Activated CD4-positive, alpha-beta T cell treated with anti-CD3 and anti-CD28 coated beads, Interleukin-2, amount 10 ng/mL, durations not matched to agents 7 days and 5 days (primary cell): ENCODE measurements around the gene GRK6. TPM values are rescaled to one million over a fixed set of nuclear protein-coding genes. Genes with fewer than 3 reads are reported as not detected.

ENCODE experiments used
- CTCF ChIA-PET: fragments of 350-600 bp; sonication (Branson Sonifier 250); formaldehyde crosslinking; loops from one replicate; lab custom pipeline; 2021; ENCODE audit warnings: antibody characterized with exemption; lab: Charles Lee
- POLR2A ChIA-PET: fragments of 350-600 bp; sonication (Branson Sonifier 250); formaldehyde crosslinking; loops from one replicate; lab custom pipeline; 2021; ENCODE audit warnings: antibody characterized with exemption; lab: Charles Lee
- DNase-seq: peaks from one replicate; pipeline ENCODE4 v3.0.0-alpha.2; 2020
- H3K27ac Mint-ChIP-seq: one replicate; pipeline ENCODE4 v1.8.0; 2021; ENCODE audit warnings: mild to moderate bottlenecking, moderate library complexity, mixed read lengths
- H3K27me3 Mint-ChIP-seq: one replicate; pipeline ENCODE4 v1.8.0; 2021; ENCODE audit warnings: mixed read lengths
- H3K36me3 Mint-ChIP-seq: one replicate; pipeline ENCODE4 v1.8.0; 2021; ENCODE audit warnings: low read depth, mixed read lengths
- H3K4me1 Mint-ChIP-seq: one replicate; pipeline ENCODE4 v1.8.0; 2021; ENCODE audit warnings: mixed read lengths
- H3K4me3 Mint-ChIP-seq: one replicate; pipeline ENCODE4 v1.8.0; 2021; ENCODE audit warnings: mild to moderate bottlenecking, moderate library complexity, mixed read lengths
- H3K9me3 Mint-ChIP-seq: one replicate; pipeline ENCODE4 v1.8.0; 2021; ENCODE audit warnings: mixed read lengths
- total RNA-seq, 2 experiments: library from RNA; stranded (reverse); gene quantifications; one replicate each; pipeline ENCODE4 v1.2.3, GENCODE V29; 2021

Gene GRK6
- total RNA-seq, 2 experiments from 2014 or later = 242 to 296 TPM

GRCh38 chr5:177430972-177431316 lies 4.5 kb downstream of the GRK6 start:
- ChIA-PET CTCF (interaction anchor here (1.0 to 53.2 kb wide), 5 partner anchors 25 to 79 kb away, joined by 3 to 1643 read pairs (median 25); partner anchors contain the start of genes DBN1, F12, PFN3 and PRR7), POLR2A (interaction anchor here (1.5 kb wide), 1 partner anchor 10 kb away, joined by 4 read pairs; no protein-coding TSS in a partner anchor)
- Mint-ChIP-seq H3K9me3 (no peaks in the 10 kb centered on the region), H3K4me3 (peak overlapping the region; percentile 96), H3K27ac (peak overlapping the region; percentile 92), H3K4me1 (peaks cover 64% of the 10 kb centered on the region), H3K27me3 (no peaks in the 10 kb centered on the region), H3K36me3 (peaks cover 80% of the 10 kb centered on the region)
- no peak for DNase-seq

- H3K27me3 Mint-ChIP-seq = no peaks in the 10 kb centered on the region
- peaks cover 67% of the 10 kb centered on the region for H3K4me1 Mint-ChIP-seq
- H3K4me3 Mint-ChIP-seq = peak overlapping the region; percentile 96
- H3K27ac Mint-ChIP-seq = peak overlapping the region; percentile 92
- POLR2A ChIA-PET = interaction anchor here (0.6 to 1.5 kb wide), 3 partner anchors 9 to 18 kb away, joined by 4 to 5 read pairs (median 4); no protein-coding TSS in a partner anchor
- H3K36me3 Mint-ChIP-seq = peaks cover 84% of the 10 kb centered on the region
- CTCF ChIA-PET = interaction anchor here (0.9 to 53.2 kb wide), 9 partner anchors 8 to 123 kb away, joined by 3 to 1643 read pairs (median 5); partner anchors contain the start of genes DBN1, F12, PFN3 and PRR7
- peak; percentile 79 for DNase-seq
- no peaks in the 10 kb centered on the region for H3K9me3 Mint-ChIP-seq
Observed at GRCh38 chr5:177431317-177432142, 5.1 kb downstream of the GRK6 start.

DNA sequence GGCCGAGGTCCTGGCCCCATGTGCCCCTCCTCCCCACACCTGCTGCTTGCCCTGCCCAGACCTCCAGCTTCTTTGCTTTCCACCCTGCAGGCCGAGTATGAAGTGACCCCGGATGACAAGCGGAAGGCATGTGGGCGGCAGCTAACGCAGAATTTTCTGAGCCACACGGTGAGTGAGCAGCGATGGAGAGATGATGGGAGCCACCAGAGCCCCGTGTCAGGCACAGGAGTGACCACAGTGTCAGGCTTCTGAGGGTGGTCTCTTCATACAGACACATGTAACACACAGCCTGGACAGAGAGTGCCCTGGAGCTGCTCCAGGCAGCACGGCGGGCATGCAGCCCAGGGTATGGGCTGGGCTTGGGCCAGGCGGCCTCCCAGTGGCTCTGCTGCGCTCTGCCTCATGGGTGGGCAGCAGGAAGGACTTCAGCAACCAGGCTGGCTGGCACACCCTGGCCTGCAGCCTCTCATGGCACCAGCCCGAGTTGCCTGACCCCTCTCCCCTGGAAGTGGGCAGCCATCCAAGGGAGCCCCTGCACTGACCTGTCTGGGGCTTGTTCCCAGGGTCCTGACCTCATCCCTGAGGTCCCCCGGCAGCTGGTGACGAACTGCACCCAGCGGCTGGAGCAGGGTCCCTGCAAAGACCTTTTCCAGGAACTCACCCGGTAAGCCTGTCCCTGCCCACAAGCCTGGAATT lies 5.8 kb downstream of the GRK6 start:
- peak overlapping the region; percentile 96 for H3K4me3 Mint-ChIP-seq
- CTCF ChIA-PET = interaction anchor here (0.9 to 53.2 kb wide), 8 partner anchors 9 to 124 kb away, joined by 3 to 1643 read pairs (median 6); partner anchors contain the start of genes DBN1, F12, PFN3 and PRR7
- H3K27ac Mint-ChIP-seq = peak overlapping the region; percentile 92
- no peak for DNase-seq
- H3K27me3 Mint-ChIP-seq = no peaks in the 10 kb centered on the region
- peaks cover 74% of the 10 kb centered on the region for H3K4me1 Mint-ChIP-seq
- POLR2A ChIA-PET = interaction anchor here (0.6 to 1.5 kb wide), 3 partner anchors 8 to 17 kb away, joined by 4 to 5 read pairs (median 4); no protein-coding TSS in a partner anchor
- peaks cover 89% of the 10 kb centered on the region for H3K36me3 Mint-ChIP-seq
- no peaks in the 10 kb centered on the region for H3K9me3 Mint-ChIP-seq

- peaks cover 81% of the 10 kb centered on the region for H3K4me1 Mint-ChIP-seq
- H3K9me3 Mint-ChIP-seq = no peaks in the 10 kb centered on the region
- no peak for DNase-seq
- CTCF ChIA-PET = interaction anchor here (1.1 to 53.2 kb wide), 7 partner anchors 10 to 125 kb away, joined by 3 to 1643 read pairs (median 6); partner anchors contain the start of genes DBN1, F12, PFN3 and PRR7
- no peaks in the 10 kb centered on the region for H3K27me3 Mint-ChIP-seq
- peaks cover 88% of the 10 kb centered on the region for H3K36me3 Mint-ChIP-seq
- H3K27ac Mint-ChIP-seq = peak overlapping the region; percentile 85
- POLR2A ChIA-PET = interaction anchor here (0.8 kb wide), 1 partner anchor 13 kb away, joined by 3 read pairs; the partner anchor contains the start of gene PRR7
- peak overlapping the region; percentile 51 for H3K4me3 Mint-ChIP-seq
Observed at GRCh38 chr5:177432839-177433657, 6.6 kb downstream of the GRK6 start.

- Mint-ChIP-seq H3K36me3 (peaks cover 88% of the 10 kb centered on the region), H3K4me3 (peak overlapping the region; percentile 47), H3K9me3 (no peaks in the 10 kb centered on the region), H3K27me3 (no peaks in the 10 kb centered on the region), H3K27ac (peak overlapping the region; percentile 88), H3K4me1 (peaks cover 83% of the 10 kb centered on the region)
- POLR2A ChIA-PET = interaction anchor here (0.8 to 1.4 kb wide), 2 partner anchors 11 to 13 kb away, joined by 3 read pairs; partner anchors contain the start of gene PRR7
- CTCF ChIA-PET = interaction anchor here (1.1 to 53.2 kb wide), 5 partner anchors 25 to 124 kb away, joined by 3 to 1643 read pairs (median 25); partner anchors contain the start of genes DBN1, F12, PFN3 and PRR7
- DNase-seq = no peak
Observed at GRCh38 chr5:177433658-177434217, 7.3 kb downstream of the GRK6 start.

DNA sequence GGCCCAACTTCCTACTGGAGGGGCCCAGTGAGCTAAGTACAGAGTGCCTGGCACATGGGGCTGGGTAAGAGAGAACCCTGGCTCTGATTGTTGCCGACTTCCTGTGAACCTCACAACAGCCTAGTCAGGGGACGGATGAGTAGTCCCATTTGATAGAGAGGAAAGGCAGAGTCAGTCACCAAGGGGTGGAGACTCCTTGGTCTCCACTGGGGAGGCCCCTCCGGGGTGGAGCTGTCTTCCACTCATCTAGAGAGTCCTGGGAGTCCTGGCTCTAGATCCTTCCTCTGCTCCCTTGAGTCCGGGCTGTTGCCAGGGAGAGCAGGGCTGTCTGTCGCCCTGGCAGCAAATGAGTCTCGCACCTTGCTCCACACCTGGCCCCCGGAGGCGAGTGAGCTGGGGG lies 8.0 kb downstream of the GRK6 start:
- Mint-ChIP-seq H3K9me3 (no peaks in the 10 kb centered on the region), H3K36me3 (peaks cover 85% of the 10 kb centered on the region), H3K4me1 (peaks cover 78% of the 10 kb centered on the region), H3K4me3 (peak overlapping the region; percentile 47), H3K27ac (peak overlapping the region; percentile 88), H3K27me3 (no peaks in the 10 kb centered on the region)
- POLR2A ChIA-PET = interaction anchor here (1.4 kb wide), 1 partner anchor 10 kb away, joined by 3 read pairs; no protein-coding TSS in a partner anchor
- CTCF ChIA-PET = interaction anchor here (4.0 to 53.2 kb wide), 3 partner anchors 24 to 44 kb away, joined by 25 to 1643 read pairs (median 304); partner anchors contain the start of genes DBN1, F12, PFN3 and PRR7
- peak; percentile 59 for DNase-seq

DNA sequence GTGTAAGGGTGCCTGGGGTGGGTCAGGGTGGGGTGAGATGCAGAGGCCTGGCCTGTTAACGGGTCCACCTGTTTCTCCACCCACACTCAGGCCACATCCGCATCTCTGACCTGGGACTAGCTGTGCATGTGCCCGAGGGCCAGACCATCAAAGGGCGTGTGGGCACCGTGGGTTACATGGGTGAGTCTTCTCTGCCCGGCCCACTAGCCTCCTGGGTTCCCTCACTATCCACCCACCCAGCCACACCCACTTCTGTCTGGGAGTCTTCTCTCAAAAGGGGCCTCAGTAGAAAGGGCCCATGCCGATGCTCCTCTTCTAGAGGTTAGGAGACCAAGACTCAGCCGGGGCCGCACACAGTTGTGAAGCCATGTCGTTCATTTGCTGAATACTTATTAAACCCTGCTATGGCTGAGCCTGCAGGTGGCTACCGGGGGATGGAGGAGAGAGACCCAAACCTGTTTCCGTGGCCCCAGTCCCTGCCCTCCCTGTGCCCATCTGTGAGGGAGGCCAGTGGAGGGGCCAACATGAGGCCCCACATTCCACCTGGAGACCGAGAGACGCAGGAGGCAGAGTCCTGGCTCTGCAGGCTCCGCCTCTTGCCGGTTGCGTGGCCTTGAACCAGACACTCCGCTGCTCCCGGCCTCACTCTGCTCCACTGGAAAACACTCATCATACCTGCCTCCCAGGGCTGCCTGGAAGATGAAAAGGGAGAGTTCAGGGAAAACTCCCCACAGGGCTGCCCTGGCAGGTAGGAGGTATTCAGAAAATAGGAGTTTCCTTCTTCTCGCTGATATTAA lies 8.7 kb downstream of the GRK6 start:
- H3K4me3 Mint-ChIP-seq = no peak overlapping the region
- H3K36me3 Mint-ChIP-seq = peaks cover 85% of the 10 kb centered on the region
- peaks cover 78% of the 10 kb centered on the region for H3K4me1 Mint-ChIP-seq
- H3K9me3 Mint-ChIP-seq = no peaks in the 10 kb centered on the region
- no peak for DNase-seq
- ChIA-PET CTCF (interaction anchor here (4.0 to 53.2 kb wide), 5 partner anchors 15 to 45 kb away, joined by 25 to 1643 read pairs (median 304); partner anchors contain the start of genes DBN1, F12, GRK6 and PFN3), POLR2A (interaction anchor here (1.4 kb wide), 1 partner anchor 9 kb away, joined by 3 read pairs; no protein-coding TSS in a partner anchor)
- H3K27me3 Mint-ChIP-seq = no peaks in the 10 kb centered on the region
- H3K27ac Mint-ChIP-seq = no peak overlapping the region

GRCh38 chr5:177435847-177436536 lies 9.5 kb downstream of the GRK6 start:
- CTCF ChIA-PET = interaction anchor here (11.9 to 46.8 kb wide), 2 partner anchors 14 to 27 kb away, joined by 162 to 1643 read pairs; partner anchors contain the start of genes F12, GRK6, PFN3 and PRR7
- Mint-ChIP-seq H3K4me3 (no peak overlapping the region), H3K9me3 (no peaks in the 10 kb centered on the region), H3K27ac (peak overlapping the region; percentile 19), H3K27me3 (no peaks in the 10 kb centered on the region), H3K4me1 (peaks cover 73% of the 10 kb centered on the region), H3K36me3 (peaks cover 81% of the 10 kb centered on the region)
- POLR2A ChIA-PET = interaction anchor here (0.5 kb wide), 1 partner anchor 895 kb away, joined by 3 read pairs; no protein-coding TSS in a partner anchor
- no peak for DNase-seq

GRCh38 chr5:177437623-177438022 lies 11.1 kb downstream of the GRK6 start:
- CTCF ChIA-PET = interaction anchor here (1.1 to 46.8 kb wide), 3 partner anchors 13 to 128 kb away, joined by 3 to 1643 read pairs (median 162); partner anchors contain the start of genes F12, GRK6, PFN3 and PRR7
- DNase-seq = no peak
- H3K27ac Mint-ChIP-seq = peak overlapping the region; percentile 31
- H3K36me3 Mint-ChIP-seq = peaks cover 72% of the 10 kb centered on the region
- no peak overlapping the region for H3K4me3 Mint-ChIP-seq
- no peaks in the 10 kb centered on the region for H3K27me3 Mint-ChIP-seq
- H3K9me3 Mint-ChIP-seq = no peaks in the 10 kb centered on the region
- H3K4me1 Mint-ChIP-seq = peaks cover 73% of the 10 kb centered on the region
- POLR2A ChIA-PET = no interaction called here

DNA sequence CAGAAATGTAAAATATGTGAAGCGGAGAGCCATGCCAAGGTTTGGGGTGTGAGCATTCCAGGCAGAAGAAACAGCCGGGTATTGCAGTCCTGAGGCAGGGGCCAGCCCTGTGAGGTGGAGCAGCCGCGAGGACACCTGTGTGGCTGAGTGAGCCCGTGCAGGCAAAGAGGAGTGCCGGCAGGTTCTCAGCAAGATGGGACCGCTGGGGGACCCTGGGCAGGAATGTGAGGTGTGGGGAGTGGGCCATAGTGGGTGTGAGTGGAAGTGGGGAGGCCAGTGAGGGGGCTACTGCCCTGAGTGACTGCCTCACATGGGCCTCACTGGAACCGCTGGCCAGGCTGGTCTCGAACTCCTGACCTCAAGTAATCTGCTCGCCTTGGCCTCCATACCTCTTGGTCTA lies 12.0 kb downstream of the GRK6 start:
- no peaks in the 10 kb centered on the region for H3K9me3 Mint-ChIP-seq
- DNase-seq = no peak
- H3K4me1 Mint-ChIP-seq = peaks cover 70% of the 10 kb centered on the region
- H3K27me3 Mint-ChIP-seq = no peaks in the 10 kb centered on the region
- ChIA-PET CTCF (interaction anchor here (11.9 to 46.8 kb wide), 2 partner anchors 12 to 30 kb away, joined by 162 to 1643 read pairs; partner anchors contain the start of genes F12, GRK6, PFN3 and PRR7), POLR2A (no interaction called here)
- peaks cover 63% of the 10 kb centered on the region for H3K36me3 Mint-ChIP-seq
- H3K27ac Mint-ChIP-seq = no peak overlapping the region
- no peak overlapping the region for H3K4me3 Mint-ChIP-seq
